ENCODE results near the gene CYB5A.

- TF ChIP-seq REST (tag by site-specific recombination; IDR thresholded peaks at IDR 0.05) (no peak), ZNF280D (tag by site-specific recombination; IDR thresholded peaks at IDR 0.05) (no peak), ZNF211 (tag by site-specific recombination; IDR thresholded peaks at IDR 0.05; ENCODE audit: low read depth) (no peak), CTCF (tag by site-specific recombination; IDR thresholded peaks at IDR 0.05) (no peak), ZNF335 (tag by site-specific recombination; conservative IDR thresholded peaks at IDR 0.05) (no peak), MZF1 (tag by site-specific recombination; IDR thresholded peaks at IDR 0.05; ENCODE audit: borderline replicate concordance) (no peak), ZEB2 (tag by site-specific recombination; IDR thresholded peaks at IDR 0.05) (no peak)
These were observed 36.4 kb upstream of the CYB5A start for GRCh38 chr18:74328206-74328605.

Measured in HEK293 (cell line).